C4-2B (cell line): ENCODE data around the gene MUC5B.
"Not testable (repeated sequence)": the region's sequence is repeated elsewhere in the genome, so short reads cannot be mapped to it uniquely, and the experiment has no call there.

Experiments used
- H3K27ac ChIP-seq: fragments of 450-650 bp; 2 replicates; pipeline ENCODE4 v1.5.1; 2017
- CTCF ChIP-seq: fragments of 450-650 bp; conservative IDR thresholded peaks from 2 replicates; pipeline ENCODE4 v1.5.1; 2017; ENCODE audit warnings: mild to moderate bottlenecking
- ZFX ChIP-seq: fragments of 450-650 bp; IDR thresholded peaks from 2 replicates; pipeline ENCODE4 v1.6.1; 2017

The MUC5B gene

GRCh38 chr11:1240771-1241170, 17.9 kb downstream of the MUC5B start:
- TF ChIP-seq ZFX, result no peak
- TF ChIP-seq CTCF, result no peak

GRCh38 chr11:1241706-1242105, 18.8 kb downstream of the MUC5B start:
- TF ChIP-seq CTCF (no peak), ZFX (no peak)
- no peak overlapping the region for H3K27ac ChIP-seq

More at GRCh38 chr11:1240771-1241170, 17.9 kb downstream of the MUC5B start:
- no peak overlapping the region for H3K27ac ChIP-seq

GRCh38 chr11:1242289-1242688, 19.4 kb downstream of the MUC5B start:
- TF ChIP-seq ZFX (no peak), CTCF (no peak)

GRCh38 chr11:1242751-1243150, 19.9 kb downstream of the MUC5B start:
- not testable (repeated sequence) for H3K27ac ChIP-seq

More at GRCh38 chr11:1242289-1242688, 19.4 kb downstream of the MUC5B start:
- no peak overlapping the region for H3K27ac ChIP-seq

- not testable (repeated sequence) for H3K27ac ChIP-seq
These were observed 20.7 kb downstream of the MUC5B start for GRCh38 chr11:1243521-1243920.

- not testable (repeated sequence) for H3K27ac ChIP-seq
These were observed 21.7 kb downstream of the MUC5B start for GRCh38 chr11:1244557-1244956.

GRCh38 chr11:1245717-1246116, 22.9 kb downstream of the MUC5B start:
- not testable (repeated sequence) for H3K27ac ChIP-seq

GRCh38 chr11:1246301-1246700, 23.4 kb downstream of the MUC5B start:
- H3K27ac ChIP-seq, result not testable (repeated sequence)

GRCh38 chr11:1247026-1247425, 24.2 kb downstream of the MUC5B start:
- not testable (repeated sequence) for H3K27ac ChIP-seq

- not testable (repeated sequence) for H3K27ac ChIP-seq
These were observed 26.1 kb downstream of the MUC5B start for GRCh38 chr11:1248951-1249350.

GRCh38 chr11:1250411-1250810, 27.5 kb downstream of the MUC5B start:
- not testable (repeated sequence) for H3K27ac ChIP-seq

GRCh38 chr11:1251236-1251770, 28.4 kb downstream of the MUC5B start:
- H3K27ac ChIP-seq, result no peak overlapping the region
- TF ChIP-seq ZFX (no peak), CTCF (no peak)
